ENCODE data around the gene SBF2.

GRCh38 chr11:9740202-9740883, 553.7 kb downstream of the SBF2 start:
- TF ChIP-seq CTCF (conservative IDR thresholded peaks at IDR 0.05) (no peak), ZFX (IDR thresholded peaks at IDR 0.05) (no peak)

Data from C4-2B (cell line).